ENCODE results near the gene SPINK5. TPM values are rescaled to one million over a fixed set of nuclear protein-coding genes. Genes with fewer than 3 reads are reported as not detected.

The SPINK5 gene
- total and polyA plus RNA-seq, 12 donors = 0.07 to 3.4 (median 0.37) TPM; not detected in 1

- DNase-seq = no peak
Observed at GRCh38 chr5:148072207-148072606, 8.4 kb downstream of the SPINK5 start.

GRCh38 chr5:148075529-148075928 lies 11.7 kb downstream of the SPINK5 start:
- DNase-seq = no peak
- ATAC-seq = no peak
- Histone ChIP-seq H3K9me3 (peaks cover 0 to 36% (median 8%) of the 10 kb centered on the region in 11 donors), H3K27ac (no peak overlapping the region), H3K27me3 (no peaks in the 10 kb centered on the region), H3K36me3 (no peaks in the 10 kb centered on the region), H3K4me1 (no peaks in the 10 kb centered on the region), H3K4me3 (no peak overlapping the region)
- WGBS, 2 donors = 77 to 87% methylated on average over 2 of the region's 2 CpGs
- TF ChIP-seq CTCF (IDR thresholded peaks at IDR 0.05) = no peak
- intact Hi-C loops (cut with DNase I) = no loop called here

More at GRCh38 chr5:148072207-148072606, 8.4 kb downstream of the SPINK5 start:
- no peaks in the 10 kb centered on the region for H3K4me1 ChIP-seq
- no peak for TF ChIP-seq CTCF (IDR thresholded peaks at IDR 0.05)
- intact Hi-C loops (cut with DNase I) = no loop called here
- ATAC-seq = no peak
- H3K27ac ChIP-seq = no peak overlapping the region
- no peaks in the 10 kb centered on the region for H3K27me3 ChIP-seq
- WGBS, 2 donors = 87 to 98% methylated on average over 2 of the region's 2 CpGs
- peaks cover 0 to 17% (median 8%) of the 10 kb centered on the region in 11 donors for H3K9me3 ChIP-seq
- H3K36me3 ChIP-seq = no peaks in the 10 kb centered on the region
- H3K4me3 ChIP-seq = no peak overlapping the region

- Histone ChIP-seq H3K4me3 (no peak overlapping the region), H3K36me3 (no peaks in the 10 kb centered on the region), H3K27ac (no peak overlapping the region), H3K9me3 (peaks cover 0 to 18% (median 6%) of the 10 kb centered on the region in 11 donors), H3K4me1 (no peaks in the 10 kb centered on the region), H3K27me3 (no peaks in the 10 kb centered on the region)
- WGBS, 2 donors = 89 to 90% methylated on average over 1 of the region's 1 CpG
- no peak for ATAC-seq
- TF ChIP-seq CTCF (IDR thresholded peaks at IDR 0.05) = no peak
- no peak for DNase-seq
- intact Hi-C loops (cut with DNase I) = no loop called here
Observed at GRCh38 chr5:148083203-148083602, 19.4 kb downstream of the SPINK5 start.

- TF ChIP-seq CTCF (IDR thresholded peaks at IDR 0.05) = no peak
- 60 to 83% methylated on average over 2 of the region's 2 CpGs for WGBS, 2 donors
- DNase-seq (no peak), ATAC-seq (no peak)
- intact Hi-C loops (cut with DNase I) = no loop called here
- no peaks in the 10 kb centered on the region for H3K36me3 ChIP-seq
- no peaks in the 10 kb centered on the region for H3K4me1 ChIP-seq
- no peaks in the 10 kb centered on the region for H3K27me3 ChIP-seq
- H3K27ac ChIP-seq = no peak overlapping the region
- H3K9me3 ChIP-seq = peaks cover 0 to 15% (median 6%) of the 10 kb centered on the region in 11 donors
- H3K4me3 ChIP-seq = no peak overlapping the region
Observed at GRCh38 chr5:148084269-148084668, 20.5 kb downstream of the SPINK5 start.
